Measurements from ENCODE around the gene HOXC6. TPM values are rescaled to one million over a fixed set of nuclear protein-coding genes. Genes with fewer than 3 reads are reported as not detected.
A peak's percentile ranks its signal among the peaks of the same experiment; 100 is the strongest.

HOXC6 gene
- total and polyA plus RNA-seq, 2 donors (not counting 3 experiments of a cell fraction or from before 2014, with no cell fraction given): 0.58 to 0.72 TPM

DNA sequence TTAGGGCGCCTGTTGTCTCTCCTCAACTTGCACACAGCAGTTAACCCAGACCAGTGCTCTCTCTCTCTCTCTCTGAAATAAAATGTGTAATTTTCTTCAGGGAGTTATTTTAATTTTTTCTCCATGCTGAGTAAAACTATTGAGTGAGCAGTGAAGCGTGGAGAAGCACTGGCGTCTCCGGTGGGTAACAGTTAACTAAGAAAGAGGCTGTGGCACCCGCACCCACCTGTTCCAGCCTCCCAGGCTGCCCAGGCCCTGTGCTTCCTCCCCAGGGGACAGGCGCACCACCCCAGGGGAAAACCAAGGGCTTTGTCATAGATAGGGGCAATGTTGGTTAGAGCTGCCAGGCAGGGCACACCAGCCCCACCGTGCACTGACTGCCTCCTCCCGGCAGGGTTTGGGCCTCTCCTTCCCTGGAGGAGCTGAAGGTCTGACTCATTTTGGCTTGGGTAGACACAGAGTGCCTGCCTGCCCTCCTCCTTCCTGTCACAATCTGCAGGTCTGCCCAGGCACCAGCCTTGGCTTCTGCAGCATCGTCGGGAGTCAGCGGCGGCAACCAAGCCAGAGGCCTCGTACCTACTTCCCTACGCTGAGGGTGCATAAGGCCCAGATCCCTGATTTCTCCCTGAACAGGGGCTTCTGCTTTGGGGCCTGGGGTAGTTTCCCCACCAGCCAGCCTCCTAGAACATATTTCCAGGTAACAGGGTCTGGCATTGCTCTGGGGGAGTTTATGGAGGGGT lies 8.6 kb downstream of the HOXC6 start:
- H3K27me3 ChIP-seq (ENCODE audit: control insufficient read depth in 2 of 2, insufficient read depth in 2 of 2, low read length in 2 of 2): peaks cover 79% of the 10 kb centered on the region in 2 experiments
- no peak overlapping the region for H3K27ac ChIP-seq (ENCODE audit: insufficient read depth, low read depth, low read length)
- no peak overlapping the region for H3K4me3 ChIP-seq (replicated peaks in 1 of 3; ENCODE audit: insufficient read depth in 1 of 3, low read depth in 1 of 3, low read length in 3 of 3)
- no peaks in the 10 kb centered on the region for H3K9me3 ChIP-seq (replicated peaks; ENCODE audit: control insufficient read depth, insufficient read depth, low read length)
- no peak overlapping the region for H3K4me2 ChIP-seq (ENCODE audit: insufficient read depth, low read length)
- POLR2A ChIA-PET: no interaction called here
- no peaks in the 10 kb centered on the region for H3K79me2 ChIP-seq (ENCODE audit: control insufficient read depth, insufficient read depth, low read length)
- H3K9ac ChIP-seq (replicated peaks; ENCODE audit: extremely low read depth, insufficient read depth, low read length): no peak overlapping the region
- no peaks in the 10 kb centered on the region for H3K36me3 ChIP-seq (ENCODE audit: control insufficient read depth in 2 of 2, extremely low read depth in 1 of 2, insufficient read depth in 2 of 2, low read length in 2 of 2)
- peak; percentile 11 for TF ChIP-seq EZH2 (IDR thresholded peaks at IDR 0.05; ENCODE audit: borderline replicate concordance, low read depth, low read length, severe bottlenecking)
- TF ChIP-seq, protein P1, sequence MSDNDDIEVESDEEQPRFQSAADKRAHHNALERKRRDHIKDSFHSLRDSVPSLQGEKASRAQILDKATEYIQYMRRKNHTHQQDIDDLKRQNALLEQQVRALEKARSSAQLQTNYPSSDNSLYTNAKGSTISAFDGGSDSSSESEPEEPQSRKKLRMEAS (IDR thresholded peaks at IDR 0.05; ENCODE audit: insufficient read depth, insufficient read length): no peak
- no TSS peak for BruUV-seq (replicated peaks)
- H4K20me1 ChIP-seq (replicated peaks; ENCODE audit: control insufficient read depth, extremely low read depth, insufficient read depth, low read length): no peaks in the 10 kb centered on the region
- no peak for FAIRE-seq
- dilution Hi-C loops (cut with MboI; ENCODE audit: extremely low pct_ligation_motif_present, low sequenced_read_pairs) (no loop called here), intact Hi-C loops (cut with micrococcal nuclease) (no loop called here)
- CTCF ChIA-PET: no interaction called here
- no peaks in the 10 kb centered on the region for H3K9me1 ChIP-seq (replicated peaks; ENCODE audit: control insufficient read depth, extremely low read depth, insufficient read depth, low read length)
- DNase-seq (ENCODE audit: low read depth, low spot score): no peak
- no peaks in the 10 kb centered on the region for H3K4me1 ChIP-seq (ENCODE audit: control insufficient read depth, extremely low read depth, insufficient read depth, low read length)
- no peak overlapping the region for H2AFZ ChIP-seq (ENCODE audit: low read depth, low read length)

DNA sequence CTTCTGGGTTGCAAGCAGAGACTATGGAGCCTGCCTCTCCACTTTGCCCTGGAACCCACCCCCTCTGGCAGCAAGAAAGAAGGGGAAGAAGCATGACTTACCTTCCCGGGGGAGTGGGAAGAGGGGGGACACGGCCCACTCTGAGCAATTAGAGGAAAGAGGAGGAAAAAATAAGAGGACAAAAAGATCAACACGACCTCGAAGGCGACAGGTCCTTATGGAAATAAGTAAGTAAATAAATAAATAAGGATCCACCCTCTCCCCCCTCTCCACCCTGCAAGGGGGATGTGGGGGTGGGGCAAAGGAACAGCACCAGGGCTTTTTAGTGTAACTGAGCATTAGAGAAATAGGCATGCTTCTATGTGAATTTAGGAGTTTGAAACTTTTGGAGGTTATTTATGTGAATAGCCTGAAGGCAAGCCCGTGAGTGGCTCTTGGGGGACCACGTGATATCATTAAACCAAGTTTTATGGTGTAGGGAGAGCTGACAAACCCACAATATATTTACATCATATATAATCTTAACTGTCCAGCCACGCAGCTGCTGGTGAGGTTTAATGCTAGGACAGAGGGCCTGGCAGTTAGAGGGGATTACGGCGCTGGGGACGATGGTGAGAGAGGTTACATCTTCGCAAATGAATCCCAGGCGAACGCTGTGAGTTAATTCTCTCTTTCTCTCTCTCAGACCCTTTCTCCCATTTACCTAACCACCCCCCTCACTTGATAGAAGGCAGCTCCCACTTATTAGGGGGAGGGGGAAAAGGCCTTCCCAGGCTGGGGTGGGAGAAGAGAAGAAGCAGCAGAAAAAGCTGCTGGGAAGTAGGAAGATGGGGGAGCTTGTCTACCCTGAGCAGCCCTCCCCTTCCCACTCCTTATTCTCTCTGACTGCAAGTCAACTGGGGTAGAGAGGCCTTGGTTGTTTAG lies 9.4 kb downstream of the HOXC6 start:
- Histone ChIP-seq H3K9ac (replicated peaks; ENCODE audit: extremely low read depth, insufficient read depth, low read length) (no peak overlapping the region), H3K27ac (ENCODE audit: insufficient read depth, low read depth, low read length) (no peak overlapping the region)
- TF ChIP-seq FOS (IDR thresholded peaks at IDR 0.05; ENCODE audit: borderline replicate concordance, insufficient read depth, low read length) (no peak), EZH2 (IDR thresholded peaks at IDR 0.05; ENCODE audit: borderline replicate concordance, low read depth, low read length, severe bottlenecking) (peak; percentile 28)

More for the DNA sequence above, 9.4 kb downstream of the HOXC6 start:
- no peak overlapping the region for H2AFZ ChIP-seq (ENCODE audit: low read depth, low read length)
- H3K9me3 ChIP-seq (replicated peaks; ENCODE audit: control insufficient read depth, insufficient read depth, low read length): no peaks in the 10 kb centered on the region
- no peaks in the 10 kb centered on the region for H4K20me1 ChIP-seq (replicated peaks; ENCODE audit: control insufficient read depth, extremely low read depth, insufficient read depth, low read length)
- peaks cover 76 to 79% of the 10 kb centered on the region in 2 experiments for H3K27me3 ChIP-seq (ENCODE audit: control insufficient read depth in 2 of 2, insufficient read depth in 2 of 2, low read length in 2 of 2)
- no peak for FAIRE-seq
- no TSS peak for BruUV-seq (replicated peaks)
- POLR2A ChIA-PET: no interaction called here
- no peaks in the 10 kb centered on the region for H3K79me2 ChIP-seq (ENCODE audit: control insufficient read depth, insufficient read depth, low read length)
- CTCF ChIA-PET: interaction anchor here (1.7 kb wide), 1 partner anchor 164 kb away, joined by 4 read pairs; no protein-coding TSS in a partner anchor
- no peaks in the 10 kb centered on the region for H3K36me3 ChIP-seq (ENCODE audit: control insufficient read depth in 2 of 2, extremely low read depth in 1 of 2, insufficient read depth in 2 of 2, low read length in 2 of 2)
- DNase-seq (ENCODE audit: low read depth, low spot score): no peak
- H3K4me1 ChIP-seq (ENCODE audit: control insufficient read depth, extremely low read depth, insufficient read depth, low read length): no peaks in the 10 kb centered on the region
- intact Hi-C loops (cut with micrococcal nuclease) (no loop called here), dilution Hi-C loops (cut with MboI; ENCODE audit: extremely low pct_ligation_motif_present, low sequenced_read_pairs) (no loop called here)
- no peak overlapping the region for H3K4me2 ChIP-seq (ENCODE audit: insufficient read depth, low read length)
- H3K9me1 ChIP-seq (replicated peaks; ENCODE audit: control insufficient read depth, extremely low read depth, insufficient read depth, low read length): no peaks in the 10 kb centered on the region
- no peak overlapping the region for H3K4me3 ChIP-seq (replicated peaks in 1 of 3; ENCODE audit: insufficient read depth in 1 of 3, low read depth in 1 of 3, low read length in 3 of 3)
